CD4-positive, alpha-beta T cell (primary cell): Measurements from ENCODE around the gene SLC35E3. TPM values are rescaled to one million over a fixed set of nuclear protein-coding genes. Genes with fewer than 3 reads are reported as not detected.

Experiments
- ATAC-seq: fragments of 200-7000 bp; cut with Tn5 transposase; one replicate; pipeline ENCODE4 v1.10.0; 2022; ENCODE audit warnings: mild to moderate bottlenecking; ENCODE audit not compliant: poor library complexity
- CTCF ChIA-PET: fragments of 350-600 bp; sonication (Branson Sonifier 250); formaldehyde crosslinking; loops from one replicate; lab custom pipeline; 2021; ENCODE audit warnings: antibody characterized with exemption, inconsistent platforms; lab: Charles Lee
- POLR2A ChIA-PET: fragments of 350-600 bp; sonication (Branson Sonifier 250); formaldehyde crosslinking; loops from one replicate; lab custom pipeline; 2021; ENCODE audit warnings: antibody characterized with exemption, inconsistent platforms; lab: Charles Lee
- DNase-seq, 14 experiments: peaks; one replicate each; pipeline ENCODE4 v3.0.0-alpha.2; 2013 to 2020; ENCODE audit warnings: mixed read lengths in 2 of 14
- H3K27ac ChIP-seq, 2 donors: one replicate each; pipeline versions ENCODE4 v1.5.1 to v1.7.0; 2013; ENCODE audit warnings: low read length in 2 of 2, low read depth in 1 of 2, mild to moderate bottlenecking in 1 of 2
- H3K27me3 ChIP-seq, 2 experiments: 1 replicate in 1 of 2; 2 replicates in 1 of 2; pipeline versions ENCODE4 v1.6.1 to v1.7.0; 2013; ENCODE audit warnings: low read length in 2 of 2, control low read depth in 1 of 2, mild to moderate bottlenecking in 1 of 2, moderate library complexity in 1 of 2; ENCODE audit not compliant: insufficient read depth in 2 of 2, control insufficient read depth in 1 of 2
- H3K36me3 ChIP-seq: one replicate; pipeline ENCODE4 v1.6.1; 2013; ENCODE audit warnings: low read length, control low read depth; ENCODE audit not compliant: insufficient read depth
- H3K4me1 ChIP-seq: one replicate; pipeline ENCODE4 v1.6.1; 2013; ENCODE audit warnings: low read length, control low read depth; ENCODE audit not compliant: insufficient read depth
- H3K4me3 ChIP-seq: one replicate; pipeline ENCODE4 v1.5.1; 2013; ENCODE audit warnings: mild to moderate bottlenecking, low read length, moderate library complexity
- H3K9me3 ChIP-seq, 2 experiments: 1 replicate in 1 of 2; 2 replicates in 1 of 2; pipeline versions ENCODE4 v1.6.1 to v1.7.0; 2013; ENCODE audit warnings: low read length in 2 of 2, mild to moderate bottlenecking in 2 of 2, control low read depth in 1 of 2, moderate library complexity in 1 of 2; ENCODE audit not compliant: control insufficient read depth in 1 of 2, insufficient read depth in 1 of 2
- H3K27ac Mint-ChIP-seq: one replicate; pipeline ENCODE4 v1.8.0; 2020; ENCODE audit warnings: mixed read lengths
- H3K27me3 Mint-ChIP-seq: one replicate; pipeline ENCODE4 v1.8.0; 2021; ENCODE audit warnings: mixed read lengths
- H3K36me3 Mint-ChIP-seq: one replicate; pipeline ENCODE4 v1.8.0; 2021; ENCODE audit warnings: low read depth, mixed read lengths
- H3K4me1 Mint-ChIP-seq: one replicate; pipeline ENCODE4 v1.8.0; 2021; ENCODE audit warnings: low read depth, mixed read lengths
- H3K4me3 Mint-ChIP-seq: one replicate; pipeline ENCODE4 v1.8.0; 2020; ENCODE audit warnings: mild to moderate bottlenecking, mixed read lengths
- H3K9me3 Mint-ChIP-seq: one replicate; pipeline ENCODE4 v1.8.0; 2020; ENCODE audit warnings: mixed read lengths
- CTCF ChIP-seq: fragments of 200-600 bp; IDR thresholded peaks from one replicate; pipeline ENCODE4 v1.8.0; 2022; ENCODE audit warnings: antibody characterized with exemption, mild to moderate bottlenecking
- intact Hi-C, 2 experiments: fragments of 100-400 bp; cut with DNase I in 1 of 2; cut with micrococcal nuclease in 1 of 2; formaldehyde crosslinking; loops; one replicate each; pipeline versions ENCODE4 v1.15.1 to v1.9.0; 2023 to 2025; cut with DNase I, micrococcal nuclease
- total RNA-seq, 174 experiments: library from RNA in 2 of 174; stranded (reverse) in 2 of 174; gene quantifications; one replicate each; pipeline ENCODE4 v1.2.3 and lab custom pipeline; 2021 to 2026

The SLC35E3 gene
- total RNA-seq, 2 experiments from 2014 or later = 3.5 to 6.1 TPM

- ATAC-seq (no peak), DNase-seq (peak in 2 of 14 experiments; percentile 34 to 42)
- ChIA-PET CTCF (no interaction called here), POLR2A (interaction anchor here (1.3 kb wide), 1 partner anchor 23 kb away, joined by 4 read pairs; no protein-coding TSS in a partner anchor)
- H3K4me3 Mint-ChIP-seq = no peak overlapping the region
- no peaks in the 10 kb centered on the region for H3K36me3 Mint-ChIP-seq
- intact Hi-C loops = no loop called here
- Histone ChIP-seq H3K36me3 (no peaks in the 10 kb centered on the region), H3K4me3 (no peak overlapping the region), H3K27me3 (no peaks in the 10 kb centered on the region), H3K9me3 (no peaks in the 10 kb centered on the region), H3K4me1 (no peaks in the 10 kb centered on the region), H3K27ac (no peak overlapping the region)
- H3K4me1 Mint-ChIP-seq = no peaks in the 10 kb centered on the region
- H3K9me3 Mint-ChIP-seq = no peaks in the 10 kb centered on the region
- H3K27me3 Mint-ChIP-seq = no peaks in the 10 kb centered on the region
- no peak for TF ChIP-seq CTCF
- H3K27ac Mint-ChIP-seq = no peak overlapping the region
These were observed 38.0 kb downstream of the SLC35E3 start for GRCh38 chr12:68784015-68784414.

- no peaks in the 10 kb centered on the region for H3K36me3 ChIP-seq
- H3K27me3 ChIP-seq = no peaks in the 10 kb centered on the region
- intact Hi-C loops = no loop called here
- H3K9me3 ChIP-seq = no peaks in the 10 kb centered on the region
- Mint-ChIP-seq H3K36me3 (no peaks in the 10 kb centered on the region), H3K4me1 (no peaks in the 10 kb centered on the region), H3K4me3 (no peak overlapping the region), H3K9me3 (no peaks in the 10 kb centered on the region), H3K27me3 (no peaks in the 10 kb centered on the region), H3K27ac (no peak overlapping the region)
- ChIA-PET POLR2A (no interaction called here), CTCF (no interaction called here)
- no peak overlapping the region for H3K4me3 ChIP-seq
- no peak for ATAC-seq
- DNase-seq = peak in 2 of 14 experiments; percentile 25 to 47
- no peaks in the 10 kb centered on the region for H3K4me1 ChIP-seq
- H3K27ac ChIP-seq = no peak overlapping the region
- no peak for TF ChIP-seq CTCF
These were observed 39.4 kb downstream of the SLC35E3 start for GRCh38 chr12:68785358-68785757.

- Histone ChIP-seq H3K27me3 (no peaks in the 10 kb centered on the region), H3K27ac (no peak overlapping the region), H3K36me3 (no peaks in the 10 kb centered on the region), H3K4me3 (no peak overlapping the region), H3K4me1 (no peaks in the 10 kb centered on the region), H3K9me3 (no peaks in the 10 kb centered on the region)
- Mint-ChIP-seq H3K4me1 (no peaks in the 10 kb centered on the region), H3K9me3 (no peaks in the 10 kb centered on the region), H3K4me3 (no peak overlapping the region), H3K27ac (no peak overlapping the region), H3K27me3 (no peaks in the 10 kb centered on the region), H3K36me3 (no peaks in the 10 kb centered on the region)
- intact Hi-C loops = no loop called here
- POLR2A ChIA-PET = interaction anchor here (0.6 kb wide), 1 partner anchor 99 kb away, joined by 3 read pairs; the partner anchor contains the start of gene NUP107
- DNase-seq = no peak
- no peak for ATAC-seq
- CTCF ChIA-PET = no interaction called here
- TF ChIP-seq CTCF = no peak
These were observed 39.8 kb downstream of the SLC35E3 start for GRCh38 chr12:68785823-68786222.
